Esophagus muscularis mucosa (tissue), 4 donors: ENCODE results near the gene HSPA4. TPM values are rescaled to one million over a fixed set of nuclear protein-coding genes. Genes with fewer than 3 reads are reported as not detected.
"Not testable (repeated sequence)": the region's sequence is repeated elsewhere in the genome, so short reads cannot be mapped to it uniquely, and the experiment has no call there.

Experiments used
- DNase-seq: peaks from one replicate; pipeline ENCODE4 v3.0.0-alpha.2; 2017; ENCODE audit errors: extremely low spot score
- H3K27ac ChIP-seq, 4 donors: fragments of 200-600 bp; sonication (generic); replicated peaks in 1 of 4; 1 replicate in 3 of 4; 2 replicates in 1 of 4; pipeline ENCODE4 v1.5.1; 2016 to 2019; ENCODE audit warnings: mild to moderate bottlenecking in 1 of 4
- H3K27me3 ChIP-seq, 4 donors: fragments of 200-600 bp; sonication (generic); one replicate each; pipeline versions ENCODE4 v1.5.1 to v1.6.0; 2016 to 2019
- H3K36me3 ChIP-seq, 4 donors: fragments of 200-600 bp; sonication (generic); one replicate each; pipeline ENCODE4 v1.5.1; 2016 to 2019
- H3K4me1 ChIP-seq, 4 donors: fragments of 200-600 bp; sonication (generic); one replicate each; pipeline ENCODE4 v1.5.1; 2016 to 2019
- H3K4me3 ChIP-seq, 4 donors: fragments of 200-600 bp; sonication (generic); 1 replicate in 2 of 4; 2 replicates in 2 of 4; pipeline ENCODE4 v1.5.1; 2016 to 2019; ENCODE audit warnings: mild to moderate bottlenecking in 4 of 4, moderate library complexity in 1 of 4
- H3K9me3 ChIP-seq, 4 donors: fragments of 200-600 bp; sonication (generic); 1 replicate in 3 of 4; 2 replicates in 1 of 4; pipeline ENCODE4 v1.5.1; 2016 to 2019
- CTCF ChIP-seq, 3 experiments: fragments of 200-600 bp in 2 of 3; fragments of 450-650 bp in 1 of 3; sonication (generic) in 2 of 3; IDR thresholded peaks; one replicate each; pipeline ENCODE4 v1.5.1; 2017 to 2019; ENCODE audit warnings: antibody characterized with exemption in 3 of 3, mild to moderate bottlenecking in 2 of 3, moderate library complexity in 1 of 3
- EP300 ChIP-seq: sonication (generic); formaldehyde crosslinking; IDR thresholded peaks from one replicate; pipeline ENCODE4 v1.6.1; 2017; ENCODE audit warnings: antibody characterized with exemption
- POLR2A ChIP-seq: fragments of 450-650 bp; IDR thresholded peaks from one replicate; pipeline ENCODE4 v1.6.1; 2017; ENCODE audit warnings: antibody characterized with exemption, moderate library complexity, mild to moderate bottlenecking, low read depth
- POLR2AphosphoS5 ChIP-seq, 2 donors: sonication (generic); formaldehyde crosslinking; IDR thresholded peaks; one replicate each; pipeline ENCODE4 v1.6.1; 2017; ENCODE audit warnings: antibody characterized with exemption in 2 of 2
- WGBS: methylation state at CpG from one replicate; pipeline ENCODE4 v1.1.5; 2018; 5-methylcytosine and 5-hydroxymethylcytosine counted together
- intact Hi-C: fragments of 100-400 bp; cut with DNase I; formaldehyde crosslinking; loops from one replicate; pipeline ENCODE4 v1.15.1; 2023
- total RNA-seq, 4 donors: library from RNA; depleted of rRNA; stranded (reverse); fragments of >200 nt; gene quantifications; one replicate each; pipeline versions ENCODE4 v1.1.0 to v1.2.1, GENCODE V29; 2016

The HSPA4 gene
- total RNA-seq, 4 donors from 2014 or later, result 54.1 to 65.2 (median 55.3) TPM

- TF ChIP-seq CTCF (IDR thresholded peaks at IDR 0.05) (no peak), EP300 (no peak), POLR2A (no peak), POLR2AphosphoS5 (IDR thresholded peaks at IDR 0.05) (no peak)
- H3K36me3 ChIP-seq, result no peaks in the 10 kb centered on the region
- H3K4me3 ChIP-seq, result no peak overlapping the region
- H3K9me3 ChIP-seq, result no peaks in the 10 kb centered on the region
- H3K27me3 ChIP-seq, result peaks cover 0 to 6% (median 0%) of the 10 kb centered on the region in 4 donors
- no peaks in the 10 kb centered on the region for H3K4me1 ChIP-seq
- H3K27ac ChIP-seq, result no peak overlapping the region
- 70% methylated on average over 6 of the region's 6 CpGs for WGBS
- no peak for DNase-seq
- intact Hi-C loops, result no loop called here
Observed at GRCh38 chr5:133032852-133033742, 18.7 kb upstream of the HSPA4 start.

- intact Hi-C loops, result no loop called here
- DNase-seq, result no peak
- no peak overlapping the region for H3K27ac ChIP-seq
- peaks cover 0 to 6% (median 0%) of the 10 kb centered on the region in 4 donors for H3K27me3 ChIP-seq
- no peak for TF ChIP-seq POLR2A
- TF ChIP-seq EP300, result no peak
- TF ChIP-seq CTCF (IDR thresholded peaks at IDR 0.05), result no peak
- TF ChIP-seq POLR2AphosphoS5 (IDR thresholded peaks at IDR 0.05), result no peak
- 84% methylated on average over 11 of the region's 11 CpGs for WGBS
- no peaks in the 10 kb centered on the region for H3K36me3 ChIP-seq
- H3K9me3 ChIP-seq, result no peaks in the 10 kb centered on the region
- H3K4me3 ChIP-seq, result no peak overlapping the region
- H3K4me1 ChIP-seq, result no peaks in the 10 kb centered on the region
Observed at GRCh38 chr5:133034064-133034463, 17.7 kb upstream of the HSPA4 start.

GRCh38 chr5:133035224-133035623 lies 16.6 kb upstream of the HSPA4 start:
- Histone ChIP-seq H3K36me3 (no peaks in the 10 kb centered on the region), H3K9me3 (no peaks in the 10 kb centered on the region), H3K27me3 (peaks cover 0 to 6% (median 0%) of the 10 kb centered on the region in 4 donors), H3K4me3 (no peak overlapping the region), H3K4me1 (no peaks in the 10 kb centered on the region), H3K27ac (no peak overlapping the region)
- intact Hi-C loops, result no loop called here
- TF ChIP-seq POLR2A, result no peak
- no peak for TF ChIP-seq POLR2AphosphoS5 (IDR thresholded peaks at IDR 0.05)
- no peak for TF ChIP-seq EP300
- no peak for TF ChIP-seq CTCF (IDR thresholded peaks at IDR 0.05)
- no peak for DNase-seq
- WGBS, result 86% methylated on average over 2 of the region's 2 CpGs

GRCh38 chr5:133036677-133037076 lies 15.1 kb upstream of the HSPA4 start:
- intact Hi-C loops, H3K27me3 ChIP-seq, H3K27ac ChIP-seq, H3K36me3 ChIP-seq, H3K4me3 ChIP-seq, H3K9me3 ChIP-seq, DNase-seq, H3K4me1 ChIP-seq: not testable (repeated sequence)
- WGBS, result 93% methylated on average over 6 of the region's 6 CpGs

GRCh38 chr5:133041157-133041784 lies 10.5 kb upstream of the HSPA4 start:
- Histone ChIP-seq H3K9me3 (no peaks in the 10 kb centered on the region), H3K4me1 (no peaks in the 10 kb centered on the region), H3K4me3 (no peak overlapping the region), H3K36me3 (no peaks in the 10 kb centered on the region), H3K27me3 (no peaks in the 10 kb centered on the region), H3K27ac (no peak overlapping the region)
- intact Hi-C loops, result no loop called here
- WGBS, result 94% methylated on average over 3 of the region's 3 CpGs
- TF ChIP-seq POLR2AphosphoS5 (IDR thresholded peaks at IDR 0.05) (no peak), CTCF (IDR thresholded peaks at IDR 0.05) (no peak), EP300 (no peak), POLR2A (no peak)
- DNase-seq, result no peak
